Measurements from ENCODE around the gene MXRA8. TPM values are rescaled to one million over a fixed set of nuclear protein-coding genes. Genes with fewer than 3 reads are reported as not detected.
"Not testable (repeated sequence)": the region's sequence is repeated elsewhere in the genome, so short reads cannot be mapped to it uniquely, and the experiment has no call there.

Gene MXRA8
- total RNA-seq, 4 donors from 2014 or later: 18.6 to 43.5 (median 21.9) TPM

- Histone ChIP-seq H3K9me3 (no peaks in the 10 kb centered on the region), H3K36me3 (peaks cover 75% of the 10 kb centered on the region), H3K4me3 (no peak overlapping the region), H3K27ac (no peak overlapping the region), H3K4me1 (no peaks in the 10 kb centered on the region), H3K27me3 (no peaks in the 10 kb centered on the region)
- DNase-seq (ENCODE audit: low spot score in 2 of 2): no peak
- 94% methylated on average over 34 of the region's 50 CpGs for WGBS
- TF ChIP-seq CTCF (IDR thresholded peaks at IDR 0.05) (no peak), POLR2AphosphoS5 (IDR thresholded peaks at IDR 0.05) (no peak), POLR2A (IDR thresholded peaks at IDR 0.05) (no peak), EP300 (IDR thresholded peaks at IDR 0.05) (no peak)
These were observed 29.0 kb upstream of the MXRA8 start for GRCh38 chr1:1387098-1388077.

GRCh38 chr1:1385931-1386330 is 27.6 kb upstream of the MXRA8 start:
- Histone ChIP-seq H3K27ac (no peak overlapping the region), H3K4me1 (no peaks in the 10 kb centered on the region), H3K27me3 (no peaks in the 10 kb centered on the region), H3K36me3 (peaks cover 68% of the 10 kb centered on the region), H3K9me3 (no peaks in the 10 kb centered on the region), H3K4me3 (no peak overlapping the region)
- DNase-seq (ENCODE audit: low spot score in 2 of 2): no peak
- 98% methylated on average over 7 of the region's 8 CpGs for WGBS
- no peak for TF ChIP-seq CTCF (IDR thresholded peaks at IDR 0.05)
- no peak for TF ChIP-seq POLR2AphosphoS5 (IDR thresholded peaks at IDR 0.05)
- TF ChIP-seq EP300 (IDR thresholded peaks at IDR 0.05): no peak
- TF ChIP-seq POLR2A (IDR thresholded peaks at IDR 0.05): no peak

- H3K4me3 ChIP-seq; DNase-seq (ENCODE audit: low spot score in 2 of 2); H3K27ac ChIP-seq; H3K4me1 ChIP-seq; H3K9me3 ChIP-seq; H3K27me3 ChIP-seq: not testable (repeated sequence)
- peaks cover 62% of the 10 kb centered on the region for H3K36me3 ChIP-seq
- WGBS: 89% methylated on average over 20 of the region's 29 CpGs
These were observed 27.0 kb upstream of the MXRA8 start for GRCh38 chr1:1385339-1385738.

GRCh38 chr1:1381294-1381693 is 22.9 kb upstream of the MXRA8 start:
- Histone ChIP-seq H3K4me1 (peaks cover 5% of the 10 kb centered on the region), H3K27me3 (no peaks in the 10 kb centered on the region), H3K9me3 (no peaks in the 10 kb centered on the region), H3K27ac (no peak overlapping the region), H3K36me3 (peaks cover 22% of the 10 kb centered on the region), H3K4me3 (no peak overlapping the region)
- no peak for DNase-seq (ENCODE audit: low spot score in 2 of 2)
- TF ChIP-seq POLR2AphosphoS5 (IDR thresholded peaks at IDR 0.05) (no peak), CTCF (IDR thresholded peaks at IDR 0.05) (no peak), POLR2A (IDR thresholded peaks at IDR 0.05) (no peak), EP300 (IDR thresholded peaks at IDR 0.05) (no peak)
- no CpG with 5 or more reads among the region's 8 CpGs for WGBS

- H3K9me3 ChIP-seq: no peaks in the 10 kb centered on the region
- DNase-seq (ENCODE audit: low spot score in 2 of 2): no peak
- TF ChIP-seq POLR2AphosphoS5 (IDR thresholded peaks at IDR 0.05) (no peak), POLR2A (IDR thresholded peaks at IDR 0.05) (no peak), EP300 (IDR thresholded peaks at IDR 0.05) (no peak), CTCF (IDR thresholded peaks at IDR 0.05) (no peak)
- 84% methylated on average over 5 of the region's 16 CpGs for WGBS
- no peak overlapping the region for H3K27ac ChIP-seq
- no peak overlapping the region for H3K4me3 ChIP-seq
- H3K36me3 ChIP-seq: peaks cover 17% of the 10 kb centered on the region
- peaks cover 9% of the 10 kb centered on the region for H3K4me1 ChIP-seq
- H3K27me3 ChIP-seq: no peaks in the 10 kb centered on the region
These were observed 22.5 kb upstream of the MXRA8 start for GRCh38 chr1:1380860-1381259.
